GM19043 (cell line): ENCODE data around the gene LIX1.

ENCODE experiments used
- ATAC-seq: cut with Tn5 transposase; IDR thresholded peaks from one replicate; pipeline ENCODE4 v1.9.1; 2021; ENCODE audit warnings: low read depth; ENCODE audit not compliant: unreplicated experiment

LIX1 gene

GRCh38 chr5:97078958-97079743, 63.3 kb downstream of the LIX1 start:
- no peak for ATAC-seq

- ATAC-seq, result no peak
Observed at GRCh38 chr5:97077246-97077645, 65.2 kb downstream of the LIX1 start.

- no peak for ATAC-seq
Observed at GRCh38 chr5:97076098-97076497, 66.3 kb downstream of the LIX1 start.

- no peak for ATAC-seq
Observed at GRCh38 chr5:97075649-97076048, 66.8 kb downstream of the LIX1 start.

- no peak for ATAC-seq
Observed at GRCh38 chr5:97074859-97075489, 67.4 kb downstream of the LIX1 start.

- no peak for ATAC-seq
Observed at GRCh38 chr5:97073420-97073819, 69.0 kb downstream of the LIX1 start.

- ATAC-seq, result no peak
Observed at GRCh38 chr5:97072696-97073095, 69.7 kb downstream of the LIX1 start.

GRCh38 chr5:97071993-97072392, 70.4 kb downstream of the LIX1 start:
- no peak for ATAC-seq

- no peak for ATAC-seq
Observed at GRCh38 chr5:97071101-97071500, 71.3 kb downstream of the LIX1 start.

- ATAC-seq, result no peak
Observed at GRCh38 chr5:97070234-97070633, 72.2 kb downstream of the LIX1 start.

GRCh38 chr5:97067296-97067850, 75.0 kb downstream of the LIX1 start:
- no peak for ATAC-seq

- ATAC-seq, result no peak
Observed at GRCh38 chr5:97065475-97065874, 76.9 kb downstream of the LIX1 start.

GRCh38 chr5:97063251-97063650, 79.2 kb downstream of the LIX1 start:
- ATAC-seq, result no peak

- no peak for ATAC-seq
Observed at GRCh38 chr5:97062046-97062445, 80.4 kb downstream of the LIX1 start.

- no peak for ATAC-seq
Observed at GRCh38 chr5:97056263-97056662, 86.1 kb downstream of the LIX1 start.

GRCh38 chr5:97049175-97049574, 93.2 kb downstream of the LIX1 start:
- no peak for ATAC-seq

GRCh38 chr5:97047076-97047475, 95.3 kb downstream of the LIX1 start:
- ATAC-seq, result no peak

GRCh38 chr5:97046270-97046982, 96.0 kb downstream of the LIX1 start:
- no peak for ATAC-seq

- no peak for ATAC-seq
Observed at GRCh38 chr5:97044052-97044451, 98.4 kb downstream of the LIX1 start.

- ATAC-seq, result no peak
Observed at GRCh38 chr5:97043511-97043910, 98.9 kb downstream of the LIX1 start.

GRCh38 chr5:97042996-97043395, 99.4 kb downstream of the LIX1 start:
- no peak for ATAC-seq
